HuH-7 (cell line): ENCODE results near the gene CCDC74A.
"Not testable (repeated sequence)": the region's sequence is repeated elsewhere in the genome, so short reads cannot be mapped to it uniquely, and the experiment has no call there.

ENCODE experiments used
- DNase-seq: peaks from one replicate; pipeline ENCODE4 v3.0.0; 2011; ENCODE audit warnings: low spot score

CCDC74A gene

DNA sequence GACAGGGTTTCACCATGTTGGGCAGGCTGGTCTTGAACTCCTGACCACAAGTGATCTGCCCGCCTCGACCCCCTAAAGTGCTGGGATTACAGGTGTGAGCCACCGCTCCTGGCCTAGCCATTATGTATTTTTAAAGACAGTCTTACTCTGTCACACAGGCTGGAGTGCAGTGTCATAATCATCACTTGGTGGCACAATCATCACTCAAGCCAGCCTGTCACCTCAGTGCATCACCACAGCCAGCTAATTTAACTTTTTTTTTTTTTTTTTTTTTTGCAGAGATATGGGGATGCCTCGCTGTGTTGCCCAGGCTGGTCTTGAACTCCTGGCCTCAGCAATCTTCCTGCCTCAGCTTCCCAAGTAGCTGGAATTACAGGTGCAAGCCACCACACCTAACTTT, 24.1 kb upstream of the CCDC74A start:
- DNase-seq = not testable (repeated sequence)

DNA sequence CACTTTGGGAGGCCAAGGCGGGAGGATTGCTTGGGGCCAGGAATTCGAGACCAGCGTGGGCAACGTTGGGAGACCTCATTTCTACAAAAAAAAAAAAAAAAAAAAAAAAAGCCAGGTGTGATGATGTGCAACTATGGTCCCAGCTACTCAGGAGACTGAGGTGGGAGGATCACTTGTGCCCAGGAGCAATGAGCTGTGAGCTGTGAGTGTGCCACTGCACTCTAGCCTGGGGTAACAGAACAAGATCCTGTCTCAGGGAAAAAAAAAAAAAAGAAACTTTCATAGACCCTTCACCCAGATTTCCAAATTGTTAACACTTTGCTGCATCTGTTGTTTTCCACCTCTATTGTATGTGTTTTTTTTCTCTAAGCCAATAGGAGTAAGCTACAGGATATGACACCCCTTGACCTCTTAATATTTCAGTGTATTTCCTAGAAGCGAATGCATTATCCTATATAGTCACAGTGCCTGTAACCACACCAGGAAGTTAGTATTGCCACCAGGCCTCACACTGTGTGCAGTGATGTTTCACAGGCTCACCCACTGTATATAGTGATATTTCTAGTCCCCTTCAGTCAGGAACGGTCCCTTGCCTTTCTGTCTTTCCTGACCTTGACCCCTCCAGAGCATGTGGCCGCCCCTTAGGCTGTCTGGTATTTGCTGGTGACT, 23.5 kb upstream of the CCDC74A start:
- DNase-seq = not testable (repeated sequence)

DNA sequence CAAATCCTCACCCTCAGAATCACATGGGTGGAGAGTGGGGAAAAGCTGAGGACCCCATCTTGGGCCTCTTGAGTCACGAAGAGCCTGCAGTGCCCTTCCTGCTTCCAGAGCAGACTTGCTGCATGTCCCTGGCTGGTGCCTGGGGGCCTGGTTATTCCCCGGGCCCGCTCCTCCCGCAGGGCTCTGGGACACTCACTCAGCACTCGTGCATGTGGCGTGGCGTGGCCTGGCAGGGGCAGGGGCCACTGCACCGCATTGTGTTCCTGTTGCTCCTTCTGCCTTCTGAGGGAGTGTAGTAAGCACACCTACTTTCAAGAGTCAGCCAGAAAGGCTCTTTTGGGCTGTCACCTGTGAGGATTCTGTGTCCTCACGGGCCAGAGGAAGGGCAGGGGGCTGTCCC, 18.1 kb upstream of the CCDC74A start:
- DNase-seq = no peak

DNA sequence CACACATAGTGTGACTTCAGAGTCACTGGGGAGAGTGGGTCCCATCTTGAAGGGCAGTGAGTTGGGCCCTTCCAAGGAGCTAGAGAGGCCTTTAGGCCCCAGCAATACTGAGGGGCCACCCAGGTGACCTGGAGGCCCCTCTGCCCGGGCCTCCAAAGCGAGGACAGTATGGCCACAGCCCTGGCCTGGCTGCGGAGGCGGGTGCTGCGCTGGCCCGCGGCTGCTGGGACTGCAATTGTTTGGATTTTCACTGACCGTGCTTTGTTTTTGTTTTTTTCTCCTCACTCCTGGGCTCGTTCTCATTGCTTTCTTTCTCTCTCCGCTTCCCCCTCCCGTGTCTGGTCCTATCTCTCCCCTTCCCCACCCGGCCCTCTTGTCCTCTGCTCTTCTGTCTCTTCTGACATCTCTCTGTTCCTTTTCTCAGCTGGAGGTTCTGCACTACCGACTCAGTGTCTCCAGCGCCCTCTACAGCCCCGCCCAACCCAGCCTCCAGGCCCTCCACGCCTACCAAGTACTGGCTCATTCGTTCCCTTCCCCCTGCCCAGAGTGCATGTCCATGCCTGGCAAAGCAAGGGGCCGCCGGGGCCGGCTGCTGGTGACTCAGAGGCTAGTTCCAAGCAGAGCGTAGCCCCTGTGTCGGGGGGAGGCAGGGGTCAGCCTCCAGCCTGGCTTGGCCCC, 16.3 kb upstream of the CCDC74A start:
- not testable (repeated sequence) for DNase-seq

DNA sequence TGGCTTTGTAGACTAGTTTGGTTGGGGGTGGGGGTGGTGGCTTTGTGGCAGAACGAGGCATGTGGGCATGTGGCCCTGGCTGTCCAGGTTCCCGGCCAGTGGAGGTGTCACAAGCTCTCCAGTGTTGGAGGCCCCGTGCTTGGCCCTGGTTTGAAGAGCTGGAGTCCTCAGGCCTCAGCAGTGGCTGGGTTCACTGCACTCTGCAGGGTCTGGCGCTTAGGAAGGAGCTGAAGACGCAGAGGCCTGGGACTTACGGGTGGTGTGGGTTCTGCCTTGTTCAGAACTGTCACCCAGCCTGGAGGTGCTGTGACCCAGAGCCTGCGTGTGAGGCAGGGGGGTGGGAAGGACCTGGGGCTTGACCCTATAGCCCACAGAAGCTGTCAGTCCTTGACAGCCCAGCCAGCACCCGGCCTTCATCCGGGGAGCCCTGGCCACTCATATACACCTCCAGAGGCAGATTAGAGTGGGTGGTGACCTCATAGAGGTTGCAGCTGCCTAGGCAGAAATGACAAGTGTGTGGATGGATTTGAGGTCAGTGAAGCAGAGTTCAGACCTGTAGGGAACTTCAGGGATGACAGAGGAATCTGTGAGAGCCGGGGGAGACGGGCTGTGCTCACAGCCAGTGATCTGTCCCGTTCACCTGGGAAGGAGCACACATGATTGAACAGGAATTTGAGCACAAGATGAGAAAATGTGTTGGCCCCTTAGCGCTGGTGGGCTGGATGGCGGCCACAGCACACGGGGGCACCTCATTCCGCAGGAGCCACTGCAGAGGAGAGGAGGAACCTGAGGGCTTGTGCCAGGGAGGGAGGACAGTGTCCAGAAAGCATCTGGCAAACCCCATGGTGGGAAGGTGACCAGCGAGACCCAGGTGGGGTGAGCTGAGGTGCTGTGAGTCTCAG, 15.5 kb upstream of the CCDC74A start:
- DNase-seq = not testable (repeated sequence)

DNA sequence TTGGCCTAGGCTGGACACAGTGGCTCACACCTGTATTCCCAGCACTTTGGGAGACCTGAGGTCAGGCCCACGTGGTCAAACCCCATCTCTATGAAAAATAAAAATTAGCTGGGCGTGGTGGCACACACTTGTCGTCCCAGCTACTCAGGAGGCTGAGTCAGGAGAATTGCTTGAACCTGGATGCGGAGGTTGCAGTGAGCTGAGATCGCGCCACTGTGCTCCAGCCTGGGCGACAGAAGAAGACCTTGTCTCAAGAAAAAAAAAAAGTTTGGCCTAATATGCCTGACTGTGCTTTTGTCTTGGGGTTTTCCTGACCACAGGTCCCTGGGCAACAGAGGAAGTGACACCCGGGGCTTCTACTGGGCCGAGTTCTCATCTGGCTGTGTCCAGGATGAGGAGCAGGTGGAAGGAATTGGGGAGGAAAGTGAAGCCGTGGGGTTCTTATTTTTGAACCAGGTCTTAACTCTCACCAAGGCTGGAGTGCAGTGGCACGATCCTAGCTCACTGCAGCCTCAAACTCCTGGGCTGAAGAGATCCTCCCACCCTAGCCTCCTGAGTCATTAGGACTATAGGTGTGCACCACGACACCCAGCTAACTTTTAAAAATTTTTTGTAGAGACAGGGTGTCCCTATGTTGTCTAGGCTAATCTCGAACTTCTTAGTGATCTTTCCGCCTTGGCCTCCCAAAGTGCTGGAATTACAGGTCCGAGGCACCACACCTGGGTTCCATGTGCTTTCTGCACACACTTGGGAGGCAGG, 13.1 kb upstream of the CCDC74A start:
- DNase-seq = not testable (repeated sequence)

DNA sequence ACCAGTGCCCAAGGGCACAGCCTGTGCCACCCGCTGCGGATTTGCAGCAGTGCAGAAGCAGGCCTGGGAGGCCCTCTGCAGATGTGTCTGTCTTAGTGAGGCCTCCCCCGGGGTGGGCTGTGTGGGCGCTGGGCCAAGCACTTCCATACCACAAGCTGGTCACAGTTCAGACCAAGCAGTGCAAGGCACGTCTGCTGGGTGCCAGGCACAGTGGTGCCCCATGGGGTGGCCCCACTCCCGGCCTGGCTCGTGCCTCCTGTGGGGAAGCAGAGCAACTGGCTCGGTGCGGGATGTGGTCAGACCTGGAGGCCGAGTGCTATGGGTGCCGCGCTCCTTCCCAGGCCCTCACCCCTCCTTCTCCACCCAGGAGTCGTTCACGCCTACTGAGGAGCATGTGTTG, 12.5 kb upstream of the CCDC74A start:
- DNase-seq = not testable (repeated sequence)

DNA sequence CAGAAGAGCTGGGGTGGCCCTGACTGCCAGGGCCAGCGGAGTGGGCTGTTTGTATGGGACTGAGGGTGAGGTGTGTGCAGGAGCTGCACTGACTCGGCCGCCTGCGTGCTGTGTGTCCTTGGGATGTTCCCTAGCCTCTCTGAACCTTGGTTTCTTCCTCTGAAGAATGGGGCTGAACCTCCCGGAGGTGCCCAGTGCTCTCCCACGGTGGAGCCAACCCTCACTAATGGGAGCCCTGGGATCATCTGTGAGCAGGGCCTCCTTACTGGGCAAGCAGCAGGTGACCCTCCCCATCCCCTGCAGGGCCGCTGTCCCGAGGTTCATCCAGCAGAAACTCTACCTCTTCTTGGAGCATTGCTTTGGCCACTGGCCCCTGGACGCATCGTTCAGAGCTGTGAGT, 11.7 kb upstream of the CCDC74A start:
- no peak for DNase-seq

DNA sequence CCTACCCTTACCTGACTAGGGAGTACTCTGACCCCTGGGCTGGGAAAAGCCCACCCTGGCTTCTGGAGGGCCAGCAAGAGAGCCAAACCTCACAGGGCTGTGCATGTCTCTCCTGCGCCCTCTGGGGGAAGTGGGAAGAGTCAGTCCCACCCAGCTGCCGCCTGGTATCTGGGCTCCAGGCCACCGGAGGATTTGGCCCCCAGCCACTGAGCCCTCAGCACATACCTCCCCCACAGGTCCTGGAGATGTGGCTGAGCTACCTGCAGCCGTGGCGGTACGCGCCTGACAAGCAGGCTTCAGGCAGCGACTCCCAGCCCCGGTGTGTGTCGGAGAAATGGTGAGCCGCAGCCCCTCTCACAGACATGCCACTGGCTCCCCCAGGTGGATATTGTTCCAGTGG, 11.1 kb upstream of the CCDC74A start:
- DNase-seq = not testable (repeated sequence)

DNA sequence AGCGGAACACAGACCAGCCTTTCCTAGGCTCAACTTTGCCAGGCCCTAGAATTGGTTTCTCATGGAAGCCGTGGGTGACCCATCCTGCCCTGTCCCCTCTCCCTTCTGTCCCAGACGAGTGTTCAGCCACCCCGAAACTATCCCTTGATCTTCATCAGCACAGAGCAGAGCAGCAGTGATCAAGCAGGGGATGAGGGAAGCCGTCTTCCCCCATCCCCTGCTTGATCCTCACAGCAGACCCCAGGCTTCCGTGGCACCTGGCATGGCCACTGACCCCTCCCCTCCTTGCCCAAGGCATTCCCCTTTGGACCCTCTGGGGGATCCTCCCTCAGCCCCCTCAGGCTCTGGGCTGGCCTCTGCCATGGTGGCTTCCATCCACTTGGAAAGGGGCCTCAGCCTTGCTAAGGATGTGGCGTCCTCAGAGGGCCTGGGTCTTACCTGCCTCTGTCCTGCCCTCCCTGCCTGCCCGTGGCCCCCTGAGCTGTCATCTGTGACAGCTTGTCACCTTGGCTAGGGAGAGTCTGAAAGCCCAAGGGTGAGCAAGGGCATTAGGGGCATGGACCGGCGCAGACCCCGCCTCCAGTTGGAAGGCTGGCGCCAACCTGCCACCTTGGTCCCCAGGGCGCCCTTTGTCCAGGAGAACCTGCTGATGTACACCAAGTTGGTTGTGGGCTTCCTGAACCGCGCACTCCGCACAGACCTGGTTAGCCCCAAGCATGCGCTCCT, 10.4 kb upstream of the CCDC74A start:
- no peak for DNase-seq

DNA sequence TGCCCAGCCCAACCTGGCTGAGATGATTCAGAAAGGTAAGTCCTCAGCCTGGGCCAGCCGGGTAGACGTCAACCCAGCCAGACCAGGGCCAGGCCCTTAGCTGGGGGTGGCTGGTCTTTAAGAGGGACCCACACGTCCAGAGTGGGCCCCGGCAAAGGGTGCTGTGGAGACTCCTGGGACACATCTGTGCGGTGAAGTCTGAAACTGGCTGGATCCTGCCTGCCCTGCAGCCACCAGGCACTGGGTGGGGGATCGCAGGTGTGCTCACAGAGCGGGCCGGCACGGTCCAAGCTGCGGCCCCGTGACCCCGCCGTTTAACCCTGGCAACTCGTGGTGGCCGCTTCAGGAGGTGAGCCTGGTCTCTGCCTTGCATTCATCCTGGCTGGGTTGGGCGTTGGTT, 9.8 kb upstream of the CCDC74A start:
- not testable (repeated sequence) for DNase-seq

DNA sequence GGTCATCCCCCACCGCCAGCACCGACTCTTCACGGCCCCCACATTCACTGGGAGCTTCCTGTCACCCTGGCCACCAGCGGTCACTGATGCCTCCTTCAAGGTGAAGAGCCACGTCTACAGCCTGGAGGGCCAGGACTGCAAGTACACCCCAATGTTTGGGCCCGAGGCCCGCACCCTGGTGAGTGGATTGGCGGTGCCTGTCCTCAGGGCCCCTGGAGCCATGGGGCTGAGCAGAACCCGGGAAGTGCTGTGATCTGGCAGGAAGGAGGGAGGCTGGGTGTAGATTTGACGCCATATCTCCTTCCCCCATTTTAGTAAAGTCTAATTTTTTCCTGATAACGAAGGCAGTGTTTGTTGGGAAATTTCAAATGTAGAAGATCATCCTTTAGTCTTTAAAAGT, 9.2 kb upstream of the CCDC74A start:
- not testable (repeated sequence) for DNase-seq

DNA sequence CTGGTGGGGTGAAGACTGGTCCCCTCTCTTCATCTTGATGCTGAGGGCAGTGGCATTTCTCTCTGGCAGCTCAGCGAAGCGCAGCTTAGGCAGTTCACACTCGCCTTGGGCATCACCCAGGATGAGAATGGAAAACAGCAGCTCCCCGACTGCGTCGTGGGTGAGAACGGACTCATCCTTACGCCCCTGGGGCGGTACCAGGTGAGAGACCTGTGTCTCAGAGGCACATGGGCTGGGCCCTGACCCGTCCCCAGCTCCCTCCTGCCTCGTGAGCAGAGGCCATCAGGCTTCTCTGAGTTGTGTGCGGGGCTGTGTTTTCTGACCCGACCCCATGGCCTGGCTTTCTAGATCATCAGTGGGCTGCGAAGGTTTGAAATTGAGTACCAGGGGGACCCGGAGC, 8.2 kb upstream of the CCDC74A start:
- no peak for DNase-seq

DNA sequence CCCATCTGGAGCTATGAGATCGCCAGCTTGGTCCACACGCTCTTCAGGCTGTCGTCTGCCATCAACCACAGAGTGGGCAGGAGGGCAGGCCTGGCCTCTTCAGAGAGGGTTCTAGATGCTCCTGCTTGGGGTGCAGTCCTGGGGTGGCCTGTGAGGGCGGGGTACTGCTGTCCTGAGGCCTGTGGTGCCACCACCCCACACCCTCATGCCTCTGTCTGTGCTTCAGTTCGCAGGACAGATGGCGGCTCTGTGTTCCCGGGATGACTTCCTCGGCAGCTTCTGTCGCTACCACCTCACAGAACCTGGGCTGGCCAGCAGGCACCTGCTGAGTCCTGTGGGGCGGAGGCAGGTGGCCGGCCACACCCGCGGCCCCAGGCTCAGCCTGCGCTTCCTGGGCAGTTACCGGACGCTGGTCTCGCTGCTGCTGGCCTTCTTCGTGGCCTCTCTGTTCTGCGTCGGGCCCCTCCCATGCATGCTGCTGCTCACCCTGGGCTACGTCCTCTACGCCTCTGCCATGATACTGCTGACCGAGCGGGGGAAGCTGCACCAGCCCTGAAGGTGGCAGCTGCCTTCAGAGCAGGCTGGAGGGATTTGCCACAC, 7.7 kb upstream of the CCDC74A start:
- not testable (repeated sequence) for DNase-seq

DNA sequence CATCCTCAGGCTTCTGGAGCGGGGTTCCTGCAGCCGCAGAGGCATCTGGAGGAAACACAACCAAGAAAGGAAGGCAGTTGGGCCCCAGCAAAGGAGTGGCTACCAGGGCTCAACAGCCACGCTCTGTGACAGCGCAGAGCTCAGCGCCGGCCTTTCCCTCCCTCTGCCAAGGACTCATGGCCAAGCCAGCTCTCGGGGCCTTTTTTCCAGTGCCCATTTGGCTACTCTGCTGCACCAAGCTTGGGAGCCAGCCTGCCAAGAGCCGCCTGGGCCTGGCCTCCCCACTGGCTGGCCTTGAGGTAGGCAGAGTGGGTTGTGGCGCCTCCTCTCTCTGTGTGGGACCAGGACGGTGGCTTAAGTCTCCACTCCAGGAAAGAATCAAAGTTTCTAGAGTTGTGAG, 7.2 kb upstream of the CCDC74A start:
- no peak for DNase-seq

DNA sequence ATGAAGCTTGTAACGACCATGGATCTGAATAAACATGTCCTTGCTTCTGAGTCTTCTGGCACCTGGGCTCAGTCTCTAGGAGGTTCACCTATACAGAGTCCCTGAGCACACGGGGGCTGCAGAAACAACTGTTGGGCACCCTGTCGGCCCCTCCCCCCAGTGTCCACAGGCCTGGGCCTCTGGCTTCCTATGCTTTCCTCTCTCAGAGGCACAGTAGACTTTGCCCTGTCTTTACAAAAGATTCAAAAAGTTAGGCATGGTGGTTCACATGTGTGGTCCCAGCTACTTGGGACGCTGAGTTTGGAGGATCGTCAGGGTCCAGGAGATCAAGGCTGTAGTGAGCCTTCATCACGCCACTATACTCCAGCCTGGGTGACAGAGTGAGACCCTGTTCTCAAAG, 6.2 kb upstream of the CCDC74A start:
- DNase-seq = not testable (repeated sequence)

DNA sequence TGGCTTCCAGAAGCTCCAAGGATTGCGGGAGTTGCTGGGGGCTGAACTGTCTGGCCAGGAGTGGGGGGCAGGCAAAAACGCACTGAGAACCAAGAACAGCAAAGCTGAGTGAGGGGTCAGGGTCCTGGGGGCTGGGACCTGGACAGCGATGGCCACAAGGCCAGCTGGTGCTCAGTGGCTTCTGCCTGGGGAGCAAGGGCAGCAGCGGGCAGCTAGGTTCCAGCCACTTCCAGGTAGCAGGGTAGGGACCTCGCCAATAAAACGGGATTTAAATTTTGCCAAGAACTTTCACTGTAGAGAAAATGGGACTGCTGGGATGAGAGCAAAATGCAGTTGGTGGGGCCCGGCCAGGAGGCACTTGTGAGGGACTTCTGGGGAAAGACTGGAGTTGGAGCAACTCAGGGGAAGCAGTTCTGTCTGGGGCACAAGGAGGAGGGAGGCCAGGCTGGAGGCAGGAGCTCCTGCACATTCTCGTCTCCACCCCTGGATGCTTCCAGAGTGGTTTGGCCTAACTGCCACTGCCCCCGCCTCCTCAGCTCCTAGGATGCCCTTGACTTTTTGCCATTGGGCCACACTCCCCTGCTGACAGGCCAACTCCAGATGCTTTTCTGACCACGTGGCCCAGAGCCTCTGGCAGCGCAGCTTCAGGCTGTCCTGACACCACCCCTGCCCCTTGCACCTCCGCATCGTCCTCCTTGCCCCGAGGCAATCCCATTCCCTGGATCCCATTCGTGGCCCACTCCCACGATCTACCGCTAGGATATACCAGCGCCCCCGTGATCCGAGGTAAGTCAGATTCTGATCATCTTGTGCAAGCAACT, 5.5 kb upstream of the CCDC74A start:
- DNase-seq = no peak

DNA sequence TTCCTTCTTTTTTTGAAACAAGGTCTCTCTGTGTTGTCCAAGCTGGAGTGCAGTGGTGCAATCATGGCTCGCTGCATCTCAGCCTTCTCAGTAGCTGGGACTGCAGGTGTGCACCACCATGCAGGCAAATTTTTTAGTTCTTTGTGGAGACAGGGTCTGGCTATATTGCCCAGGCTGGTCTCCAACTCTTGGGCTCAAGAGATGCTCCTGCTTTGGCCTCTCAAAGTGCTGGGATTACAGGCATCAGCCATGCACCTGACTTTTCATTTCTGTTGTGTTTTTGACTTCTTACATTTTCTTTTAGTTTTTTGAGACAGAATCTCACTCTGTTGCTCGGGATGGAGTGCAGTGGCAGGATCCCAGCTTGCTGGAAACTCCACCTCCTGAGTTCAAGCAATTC, 2.4 kb upstream of the CCDC74A start:
- DNase-seq = not testable (repeated sequence)

DNA sequence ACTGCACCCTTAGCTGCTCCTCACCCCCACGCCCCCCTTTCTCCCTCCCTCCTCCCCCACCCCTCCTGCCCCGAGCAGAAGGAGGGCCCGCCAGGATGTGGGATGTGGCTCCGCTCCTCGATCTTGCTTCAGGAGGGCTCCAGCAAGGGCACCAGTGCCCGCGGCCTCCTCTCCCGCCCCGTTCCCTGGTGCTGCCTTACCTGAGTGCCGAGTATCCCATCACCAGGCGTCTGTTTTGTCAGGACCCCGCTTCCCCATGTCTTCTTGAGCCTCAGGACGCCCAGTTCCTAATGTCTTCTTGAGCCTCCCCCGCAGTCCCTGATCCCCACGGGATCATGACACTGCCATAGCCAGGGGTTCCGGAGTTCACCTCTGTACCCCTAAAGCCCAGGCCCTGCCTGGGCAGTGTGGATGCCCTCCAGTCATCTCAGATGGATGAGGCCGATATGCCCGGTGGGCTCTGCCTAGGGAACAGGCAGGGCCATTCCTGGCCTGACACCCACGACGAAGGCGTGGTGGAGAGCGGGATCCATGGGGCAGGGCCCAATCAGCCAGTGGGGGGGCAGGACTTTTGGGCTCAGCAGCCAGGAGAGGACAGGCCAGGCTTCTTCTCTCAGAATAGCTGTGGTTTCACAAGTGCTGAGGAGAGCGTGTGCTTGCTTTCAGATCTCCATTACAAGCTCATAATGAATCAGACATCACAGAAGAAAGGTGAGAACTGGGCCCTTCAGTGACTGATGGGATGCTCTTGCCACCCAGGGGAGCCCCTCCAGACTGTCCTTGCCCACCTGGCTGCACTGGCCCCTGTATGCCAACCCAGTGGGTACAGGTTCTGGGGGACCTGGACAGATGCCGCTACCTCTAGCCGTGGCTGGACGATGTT, 1.5 kb downstream of the CCDC74A start:
- DNase-seq = not testable (repeated sequence)
